Measurements from ENCODE around the gene KRTAP13-2. TPM values are rescaled to one million over a fixed set of nuclear protein-coding genes. Genes with fewer than 3 reads are reported as not detected.
A peak's percentile ranks its signal among the peaks of the same experiment; 100 is the strongest.

KRTAP13-2 gene, protein sequence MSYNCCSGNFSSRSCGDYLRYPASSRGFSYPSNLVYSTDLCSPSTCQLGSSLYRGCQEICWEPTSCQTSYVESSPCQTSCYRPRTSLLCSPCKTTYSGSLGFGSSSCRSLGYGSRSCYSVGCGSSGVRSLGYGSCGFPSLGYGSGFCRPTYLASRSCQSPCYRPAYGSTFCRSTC
- not detected for total RNA-seq
- polyA plus RNA-seq: not detected
- long read RNA-seq, donor 1: 0 reads
- long read RNA-seq, donor 2: 0 reads
- long read RNA-seq, donor 3: 0 reads
- long read RNA-seq, donor 4: 0 reads

DNA sequence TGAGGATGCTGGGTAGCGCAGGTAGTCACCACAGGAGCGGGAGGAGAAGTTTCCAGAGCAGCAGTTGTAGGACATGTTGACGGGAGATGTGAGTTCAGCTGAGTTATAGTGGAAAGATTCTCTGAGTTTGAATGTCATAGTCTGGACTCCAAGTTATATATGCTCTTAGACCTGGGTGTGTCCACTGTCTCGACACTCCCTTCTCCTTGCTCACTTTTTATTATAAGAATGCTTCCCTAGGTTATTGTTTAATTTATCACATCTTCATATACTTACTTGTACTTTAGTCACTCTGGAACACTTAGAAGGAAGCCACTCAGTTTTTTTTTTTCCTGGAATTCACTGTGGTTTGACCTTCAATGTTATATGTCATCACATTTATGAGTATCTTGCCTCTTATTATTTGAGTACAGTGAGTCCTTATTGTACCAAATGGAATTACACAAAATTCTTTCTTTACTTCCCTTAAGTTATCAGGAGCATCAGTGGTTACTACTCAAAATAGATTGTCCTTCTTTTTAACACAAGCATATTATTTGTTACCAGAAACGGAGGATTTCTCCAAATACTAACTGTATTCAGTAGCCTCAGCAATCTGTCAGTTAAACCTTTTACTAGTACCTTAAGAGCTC is at the start of gene KRTAP13-2:
KRTAP13-2 (minus strand) TSS at position 133 of the 632 bp plus-strand sequence; CDS start at position 75, 58 bp downstream.
- H3K9me3 ChIP-seq (ENCODE audit: control insufficient read depth, low read length): no peaks in the 10 kb centered on the region
- no peak within 1 kb of the TSS for H3K4me3 ChIP-seq (ENCODE audit: low read length)
- intact Hi-C loops (cut with DNase I): no loop called here
- ATAC-seq (no peak), DNase-seq (no peak)
- WGBS: 79% methylated on average over 5 of the region's 5 CpGs
- no peaks in the 10 kb centered on the region for H3K4me1 ChIP-seq (ENCODE audit: control insufficient read depth, insufficient read depth, low read length)
- H3K27ac ChIP-seq (ENCODE audit: low read length): no peak within 1 kb of the TSS
- no peaks in the 10 kb centered on the region for H3K27me3 ChIP-seq (ENCODE audit: control insufficient read depth, insufficient read depth)

DNA sequence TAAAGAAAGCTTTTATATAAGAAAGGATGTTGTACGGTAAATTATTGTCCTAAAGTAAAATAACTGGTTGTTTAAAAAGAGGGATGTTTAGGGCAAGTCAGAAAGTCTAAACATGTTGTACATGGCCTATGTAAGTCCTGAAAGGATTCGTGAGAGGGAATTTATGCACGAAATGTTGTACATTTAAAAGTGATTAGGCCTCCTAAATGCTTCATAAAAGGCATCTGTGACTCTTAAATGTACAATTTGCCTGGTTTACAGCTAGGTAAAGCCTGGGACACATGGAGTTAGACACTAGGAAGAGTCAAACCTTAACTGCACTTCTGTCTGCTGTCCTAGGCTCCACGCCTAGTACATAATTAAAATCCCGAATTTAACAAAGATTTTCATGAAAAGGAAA is 43.9 kb upstream of the KRTAP13-2 start:
- Histone ChIP-seq H3K4me1 (ENCODE audit: control insufficient read depth, insufficient read depth, low read length) (no peaks in the 10 kb centered on the region), H3K27me3 (ENCODE audit: control insufficient read depth, insufficient read depth) (no peaks in the 10 kb centered on the region), H3K4me3 (ENCODE audit: low read length) (no peak overlapping the region), H3K27ac (ENCODE audit: low read length) (no peak overlapping the region), H3K9me3 (ENCODE audit: control insufficient read depth, low read length) (no peaks in the 10 kb centered on the region)
- WGBS: 76% methylated on average over 5 of the region's 5 CpGs
- no peak for ATAC-seq
- intact Hi-C loops (cut with DNase I): no loop called here
- DNase-seq: no peak

DNA sequence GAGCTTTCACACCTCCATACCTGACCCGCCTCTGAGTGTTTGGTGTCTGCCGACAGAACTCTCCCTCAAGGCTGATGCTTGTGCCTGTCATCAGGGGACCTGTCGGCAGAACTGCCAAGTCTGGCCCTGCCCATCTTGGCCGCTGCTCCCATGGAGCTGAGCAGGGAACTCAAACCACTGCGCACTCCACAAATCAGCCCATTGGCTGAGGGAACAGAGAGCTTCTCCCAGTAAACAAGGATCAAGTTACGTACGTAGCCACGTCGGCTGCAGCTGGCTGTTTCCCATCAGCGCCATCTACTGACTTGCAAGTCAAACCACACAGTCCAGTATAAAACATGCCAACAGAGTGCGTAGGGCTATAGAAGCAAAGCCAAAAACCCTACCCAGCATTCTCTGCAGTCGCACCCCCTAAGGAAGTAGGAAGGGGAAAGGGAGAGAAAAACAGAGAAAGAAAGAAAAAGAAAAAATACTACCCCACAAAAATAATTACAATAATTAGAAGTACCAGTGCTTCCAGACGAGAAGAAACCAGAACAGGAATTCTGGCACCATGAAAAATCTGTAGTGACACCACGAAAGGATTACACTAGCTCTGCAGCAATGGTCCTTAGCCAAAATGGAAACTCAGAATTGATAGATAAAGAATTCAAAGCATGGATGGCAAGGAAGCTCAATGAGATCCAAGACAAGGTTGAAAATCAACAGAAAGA is 36.9 kb upstream of the KRTAP13-2 start:
- Histone ChIP-seq H3K4me3 (ENCODE audit: low read length) (no peak overlapping the region), H3K27me3 (ENCODE audit: control insufficient read depth, insufficient read depth) (no peaks in the 10 kb centered on the region), H3K27ac (ENCODE audit: low read length) (no peak overlapping the region), H3K4me1 (ENCODE audit: control insufficient read depth, insufficient read depth, low read length) (no peaks in the 10 kb centered on the region), H3K9me3 (ENCODE audit: control insufficient read depth, low read length) (no peaks in the 10 kb centered on the region)
- peak; percentile 72 to 78 for ATAC-seq
- 25% methylated on average over 14 of the region's 14 CpGs for WGBS
- intact Hi-C loops (cut with DNase I): no loop called here
- peak; percentile 44 to 55 (median 46) for DNase-seq

DNA sequence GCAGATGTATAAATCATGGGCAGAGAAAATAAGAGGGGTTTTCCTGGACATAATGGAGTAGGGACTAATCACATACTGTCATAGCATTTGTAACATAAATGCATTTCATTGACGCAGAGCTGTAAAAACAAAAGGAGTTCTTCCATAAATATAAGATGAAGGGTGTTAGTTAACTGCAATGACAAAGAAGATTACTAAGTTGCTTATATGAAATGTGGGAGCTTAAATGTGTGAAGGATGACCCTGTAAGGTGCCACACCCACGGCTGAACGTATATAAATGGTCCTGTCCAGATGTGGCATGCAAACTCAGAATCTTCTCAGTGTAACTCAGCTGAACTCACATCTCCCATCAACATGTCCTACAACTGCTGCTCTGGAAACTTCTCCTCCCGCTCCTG is 23.7 kb upstream of the KRTAP13-2 start, which contains the start of gene KRTAP13-1:
KRTAP13-1 (plus strand) TSS at position 301 of the 400 bp plus-strand sequence; CDS start at position 357, 56 bp downstream.
- H3K27me3 ChIP-seq (ENCODE audit: control insufficient read depth, insufficient read depth): no peaks in the 10 kb centered on the region
- DNase-seq (no peak), ATAC-seq (no peak)
- H3K4me1 ChIP-seq (ENCODE audit: control insufficient read depth, insufficient read depth, low read length): no peaks in the 10 kb centered on the region
- WGBS: 80% methylated on average over 4 of the region's 4 CpGs
- no peaks in the 10 kb centered on the region for H3K9me3 ChIP-seq (ENCODE audit: control insufficient read depth, low read length)
- no peak within 1 kb of the TSS for H3K4me3 ChIP-seq (ENCODE audit: low read length)
- H3K27ac ChIP-seq (ENCODE audit: low read length): no peak within 1 kb of the TSS
- intact Hi-C loops (cut with DNase I): no loop called here

DNA sequence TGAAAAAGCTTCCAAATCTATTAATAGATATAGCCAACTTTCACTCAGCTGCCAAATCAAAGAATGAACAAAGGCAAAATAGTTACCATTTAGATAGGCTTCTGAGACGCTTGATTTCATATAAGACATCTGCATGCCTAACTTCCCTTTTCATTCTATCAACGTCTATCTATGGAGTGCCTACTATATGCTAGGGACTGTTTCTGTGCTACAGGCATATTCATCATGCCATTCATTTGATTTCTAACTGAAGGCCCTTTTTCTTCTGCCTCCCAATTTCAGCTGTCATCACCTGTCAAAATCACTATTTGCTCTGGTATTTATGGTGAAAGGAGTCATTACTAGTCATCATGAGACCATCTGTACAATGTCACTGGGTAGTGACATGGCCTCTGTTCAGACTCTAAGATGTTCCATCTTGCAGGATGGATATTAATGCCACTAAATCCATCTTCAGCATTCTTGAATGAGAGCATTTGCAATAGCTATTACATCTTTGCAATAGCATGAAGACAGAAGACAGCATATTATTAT is 19.5 kb upstream of the KRTAP13-2 start:
- H3K4me1 ChIP-seq (ENCODE audit: control insufficient read depth, insufficient read depth, low read length): no peaks in the 10 kb centered on the region
- intact Hi-C loops (cut with DNase I): no loop called here
- no peak overlapping the region for H3K4me3 ChIP-seq (ENCODE audit: low read length)
- no peaks in the 10 kb centered on the region for H3K27me3 ChIP-seq (ENCODE audit: control insufficient read depth, insufficient read depth)
- no peak for ATAC-seq
- H3K9me3 ChIP-seq (ENCODE audit: control insufficient read depth, low read length): no peaks in the 10 kb centered on the region
- DNase-seq: no peak
- H3K27ac ChIP-seq (ENCODE audit: low read length): no peak overlapping the region
- 25% methylated on average over 2 of the region's 2 CpGs for WGBS

DNA sequence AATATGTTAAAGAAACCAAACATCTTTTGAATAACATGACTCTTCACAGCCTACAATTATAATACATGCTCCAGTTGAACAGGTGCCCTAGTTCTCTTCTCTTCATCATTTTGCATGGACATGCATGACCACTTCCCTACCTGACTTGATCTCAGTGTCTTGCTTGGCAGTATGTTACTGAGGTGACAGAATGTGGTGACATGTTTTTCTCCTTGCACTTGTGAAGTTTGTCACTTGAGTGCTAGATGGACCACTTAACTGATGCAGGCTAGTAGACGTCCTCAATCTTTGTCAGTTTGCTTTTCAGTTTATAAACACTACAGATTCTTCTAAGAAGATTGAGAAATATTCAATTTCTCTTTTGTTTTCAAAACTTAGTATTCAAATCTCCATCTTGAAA is 10.1 kb upstream of the KRTAP13-2 start:
- Histone ChIP-seq H3K4me1 (ENCODE audit: control insufficient read depth, insufficient read depth, low read length) (no peaks in the 10 kb centered on the region), H3K27me3 (ENCODE audit: control insufficient read depth, insufficient read depth) (no peaks in the 10 kb centered on the region), H3K27ac (ENCODE audit: low read length) (no peak overlapping the region), H3K4me3 (ENCODE audit: low read length) (no peak overlapping the region), H3K9me3 (ENCODE audit: control insufficient read depth, low read length) (no peaks in the 10 kb centered on the region)
- intact Hi-C loops (cut with DNase I): no loop called here
- no peak for ATAC-seq
- DNase-seq: no peak
- 27% methylated on average over 1 of the region's 1 CpG for WGBS

DNA sequence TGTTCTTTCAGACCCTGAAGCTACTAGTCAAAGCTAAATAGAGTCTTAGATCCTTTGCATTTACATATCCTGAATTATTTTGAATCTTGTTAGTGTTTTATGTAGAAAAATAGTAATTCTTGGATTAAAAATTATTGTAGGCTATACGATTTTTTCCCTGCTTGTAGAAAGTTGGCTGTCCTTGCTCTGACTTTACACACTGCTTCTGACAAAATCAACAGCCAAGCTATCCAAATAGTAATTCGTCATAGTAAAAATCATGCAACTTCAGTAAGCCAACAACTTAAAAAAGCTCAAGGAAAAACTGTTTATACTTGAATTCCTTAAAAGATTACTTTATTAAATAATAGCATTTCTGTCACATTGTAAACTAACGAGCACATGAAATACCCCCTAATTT is 16.2 kb downstream of the KRTAP13-2 start:
- DNase-seq: no peak
- Histone ChIP-seq H3K4me3 (ENCODE audit: low read length) (no peak overlapping the region), H3K4me1 (ENCODE audit: control insufficient read depth, insufficient read depth, low read length) (no peaks in the 10 kb centered on the region), H3K9me3 (ENCODE audit: control insufficient read depth, low read length) (no peaks in the 10 kb centered on the region), H3K27ac (ENCODE audit: low read length) (no peak overlapping the region), H3K27me3 (ENCODE audit: control insufficient read depth, insufficient read depth) (no peaks in the 10 kb centered on the region)
- 49% methylated on average over 3 of the region's 3 CpGs for WGBS
- ATAC-seq: no peak
- intact Hi-C loops (cut with DNase I): loop anchor here in 1 of 4 donors (5.0 kb wide), 1 partner anchor 66 kb away; no protein-coding TSS in a partner anchor

DNA sequence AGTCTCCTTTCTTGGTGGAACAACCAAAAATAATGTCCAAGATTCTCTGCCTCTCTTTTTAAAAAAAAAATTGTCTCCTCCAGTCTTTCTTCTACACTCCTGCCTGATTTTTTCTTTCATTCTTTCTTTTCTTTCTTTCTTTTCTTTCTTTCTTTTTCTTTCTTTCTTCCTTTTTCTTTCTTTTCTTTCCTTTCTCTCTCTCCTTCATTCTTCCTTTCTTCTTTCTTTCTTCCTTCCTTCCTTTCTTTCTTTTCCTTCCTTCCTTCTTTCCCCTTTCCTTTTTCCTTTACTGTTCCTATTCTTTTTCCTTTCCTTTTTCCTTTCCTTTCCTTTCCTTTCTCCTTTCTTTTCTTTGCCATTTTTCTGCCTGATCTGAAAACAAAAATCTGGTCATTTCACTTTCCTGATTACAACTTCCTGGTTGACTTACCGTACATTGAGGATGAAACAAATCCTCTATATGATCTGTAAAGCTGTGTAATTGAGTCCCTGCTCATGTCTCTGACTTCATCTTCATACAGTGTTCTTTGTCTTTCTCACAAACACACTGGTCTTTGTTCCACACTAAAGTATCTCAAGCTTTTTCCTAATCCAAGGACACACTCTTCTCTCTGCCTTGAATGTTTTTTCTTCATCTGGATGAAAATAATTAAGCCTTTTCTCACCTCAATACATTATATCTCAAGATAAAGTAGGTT is 17.6 kb downstream of the KRTAP13-2 start:
- no peak overlapping the region for H3K4me3 ChIP-seq (ENCODE audit: low read length)
- ATAC-seq (no peak), DNase-seq (no peak)
- no peaks in the 10 kb centered on the region for H3K9me3 ChIP-seq (ENCODE audit: control insufficient read depth, low read length)
- 71% methylated on average over 1 of the region's 1 CpG for WGBS
- no peaks in the 10 kb centered on the region for H3K4me1 ChIP-seq (ENCODE audit: control insufficient read depth, insufficient read depth, low read length)
- no peaks in the 10 kb centered on the region for H3K27me3 ChIP-seq (ENCODE audit: control insufficient read depth, insufficient read depth)
- intact Hi-C loops (cut with DNase I): loop anchor here in 1 of 4 donors (5.0 kb wide), 1 partner anchor 68 kb away; no protein-coding TSS in a partner anchor
- H3K27ac ChIP-seq (ENCODE audit: low read length): no peak overlapping the region

DNA sequence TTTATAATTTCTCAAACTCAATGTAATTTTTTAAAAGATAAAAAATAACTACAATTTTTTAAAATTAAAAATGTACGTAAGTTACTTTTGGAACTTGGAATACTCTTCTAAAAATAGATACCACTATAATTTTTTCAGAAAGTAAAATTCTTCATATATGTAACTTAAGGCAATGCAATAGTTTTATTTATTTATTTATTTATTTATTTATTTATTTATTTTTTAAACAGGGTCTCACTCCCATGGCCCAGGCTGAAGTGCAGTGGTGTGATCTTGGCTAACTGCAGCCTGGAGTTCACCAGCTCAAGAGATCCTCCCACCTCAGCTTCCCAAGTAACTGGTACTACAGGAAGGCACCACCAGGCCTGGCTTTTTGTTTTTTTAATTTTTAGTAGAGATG is 20.5 kb downstream of the KRTAP13-2 start:
- Histone ChIP-seq H3K9me3 (ENCODE audit: control insufficient read depth, low read length) (no peaks in the 10 kb centered on the region), H3K4me3 (ENCODE audit: low read length) (no peak overlapping the region), H3K4me1 (ENCODE audit: control insufficient read depth, insufficient read depth, low read length) (no peaks in the 10 kb centered on the region), H3K27me3 (ENCODE audit: control insufficient read depth, insufficient read depth) (no peaks in the 10 kb centered on the region), H3K27ac (ENCODE audit: low read length) (no peak overlapping the region)
- ATAC-seq: no peak
- intact Hi-C loops (cut with DNase I): no loop called here
- DNase-seq: no peak
- 94% methylated on average over 1 of the region's 1 CpG for WGBS

DNA sequence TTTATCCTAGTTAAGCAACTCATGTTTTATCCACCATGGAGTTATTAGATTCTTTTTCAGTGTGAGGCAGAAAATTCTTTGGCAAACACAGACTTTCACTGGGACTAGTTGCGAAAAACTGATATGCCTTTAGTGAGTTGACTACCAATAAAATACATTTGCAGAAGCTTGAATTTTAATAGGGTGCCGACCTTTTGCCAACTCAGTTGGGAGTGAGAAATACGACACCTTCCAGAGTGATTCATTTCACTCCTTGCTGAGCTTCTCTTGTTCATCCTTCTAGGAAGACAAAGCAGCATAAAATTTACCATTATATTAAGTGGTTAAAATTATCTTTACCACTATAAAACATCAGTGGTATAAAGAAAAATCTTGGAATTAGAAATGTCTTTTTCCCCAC is 22.5 kb downstream of the KRTAP13-2 start:
- ATAC-seq (no peak), DNase-seq (no peak)
- Histone ChIP-seq H3K4me1 (ENCODE audit: control insufficient read depth, insufficient read depth, low read length) (no peaks in the 10 kb centered on the region), H3K27me3 (ENCODE audit: control insufficient read depth, insufficient read depth) (no peaks in the 10 kb centered on the region), H3K27ac (ENCODE audit: low read length) (no peak overlapping the region), H3K4me3 (ENCODE audit: low read length) (no peak overlapping the region), H3K9me3 (ENCODE audit: control insufficient read depth, low read length) (no peaks in the 10 kb centered on the region)
- intact Hi-C loops (cut with DNase I): loop anchor here in 3 of 4 donors (10.0 kb wide), 3 partner anchors 85 to 735 kb away; partner anchors contain the start of gene KRTAP13-4 (in 1 of the 3)
- 29% methylated on average over 3 of the region's 3 CpGs for WGBS

Measured in right cardiac atrium (tissue), 5 donors.